ENCODE results near the gene UBE2D4. TPM values are rescaled to one million over a fixed set of nuclear protein-coding genes. Genes with fewer than 3 reads are reported as not detected.

UBE2D4 gene
- total and polyA plus RNA-seq, 2 donors (not counting 1 experiment from before 2014, with no cell fraction given), result 5.8 to 9.4 TPM

DNA sequence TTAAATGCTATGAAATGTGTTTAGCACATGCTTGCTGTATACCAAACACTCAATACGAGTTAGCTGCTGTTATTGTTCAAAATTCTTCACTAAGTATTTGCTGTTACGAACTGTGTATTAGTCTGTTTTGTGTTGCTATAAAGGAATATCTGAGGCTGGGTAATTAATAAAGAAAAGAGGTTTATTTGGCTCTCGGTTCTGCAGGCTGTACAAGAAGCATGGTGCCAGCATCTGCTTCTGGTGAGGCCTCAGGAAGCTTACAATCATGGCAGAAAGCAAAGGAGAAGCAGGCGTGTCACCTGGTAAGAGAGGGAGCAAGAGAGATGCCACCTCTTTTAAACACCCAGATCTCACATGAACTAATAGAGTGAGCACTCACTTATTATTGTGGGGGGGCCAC, 1.6 kb downstream of the UBE2D4 start:
- 100% methylated on average over 2 of the region's 4 CpGs for WGBS (ENCODE audit: insufficient coverage)
- no peaks in the 10 kb centered on the region for H4K20me1 ChIP-seq (ENCODE audit: control insufficient read depth, insufficient read depth, low read length, poor library complexity, severe bottlenecking)
- H3K4me2 ChIP-seq (replicated peaks; ENCODE audit: low read depth, low read length, poor library complexity, severe bottlenecking), result no peak overlapping the region
- H3K9me3 ChIP-seq (ENCODE audit: control extremely low read depth in 1 of 3, control insufficient read depth in 2 of 3, insufficient read depth in 1 of 3, low read length in 2 of 3), result no peaks in the 10 kb centered on the region
- no peak overlapping the region for H3K27ac Mint-ChIP-seq
- H3K4me1 ChIP-seq (ENCODE audit: control insufficient read depth in 2 of 2, insufficient read depth in 2 of 2, low read length in 2 of 2), result peaks cover 8 to 21% of the 10 kb centered on the region in 2 donors
- TF ChIP-seq EZH2 (IDR thresholded peaks at IDR 0.05; ENCODE audit: borderline replicate concordance, insufficient read depth, low read depth, low read length, poor library complexity, severe bottlenecking), result no peak
- TF ChIP-seq CTCF (IDR thresholded peaks at IDR 0.05), result no peak
- peak overlapping the region; percentile 54 for H3K4me3 Mint-ChIP-seq
- peaks cover 18% of the 10 kb centered on the region for H3K4me1 Mint-ChIP-seq
- peaks cover 0 to 3% of the 10 kb centered on the region in 2 experiments for H3K36me3 ChIP-seq (replicated peaks in 1 of 2; ENCODE audit: control extremely low read depth in 1 of 2, control insufficient read depth in 1 of 2, extremely low read depth in 1 of 2, insufficient read depth in 2 of 2, low read length in 1 of 2)
- H3K27me3 ChIP-seq (replicated peaks in 1 of 4; ENCODE audit: control extremely low read depth in 1 of 4, control insufficient read depth in 3 of 4, insufficient read depth in 4 of 4, low read length in 3 of 4), result no peaks in the 10 kb centered on the region
- CTCF ChIA-PET, result no interaction called here
- no peak overlapping the region for H3K27ac ChIP-seq (ENCODE audit: low read length in 2 of 2)
- no peaks in the 10 kb centered on the region for H3K9me3 Mint-ChIP-seq (ENCODE audit: insufficient read depth)
- H3K27me3 Mint-ChIP-seq, result no peaks in the 10 kb centered on the region
- intact Hi-C loops (cut with micrococcal nuclease), result loop anchor here (2.0 to 5.0 kb wide), 4 partner anchors 341 to 1183 kb away; partner anchors contain the start of genes PPIA, PURB and TBRG4
- no peak overlapping the region for H3K4me3 ChIP-seq (ENCODE audit: control extremely low read depth in 1 of 5, extremely low read depth in 1 of 5, insufficient read depth in 1 of 5, low read depth in 2 of 5, low read length in 4 of 5)
- H3K9ac ChIP-seq (ENCODE audit: low read length), result no peak overlapping the region
- POLR2A ChIA-PET, result no interaction called here
- no peak overlapping the region for H2AFZ ChIP-seq (ENCODE audit: insufficient read depth, low read depth, low read length, poor library complexity, severe bottlenecking)
- H3K79me2 ChIP-seq (ENCODE audit: control insufficient read depth, insufficient read depth, low read length), result peaks cover 54% of the 10 kb centered on the region
- ATAC-seq (ENCODE audit: low read depth) (no peak), DNase-seq (no peak)

DNA sequence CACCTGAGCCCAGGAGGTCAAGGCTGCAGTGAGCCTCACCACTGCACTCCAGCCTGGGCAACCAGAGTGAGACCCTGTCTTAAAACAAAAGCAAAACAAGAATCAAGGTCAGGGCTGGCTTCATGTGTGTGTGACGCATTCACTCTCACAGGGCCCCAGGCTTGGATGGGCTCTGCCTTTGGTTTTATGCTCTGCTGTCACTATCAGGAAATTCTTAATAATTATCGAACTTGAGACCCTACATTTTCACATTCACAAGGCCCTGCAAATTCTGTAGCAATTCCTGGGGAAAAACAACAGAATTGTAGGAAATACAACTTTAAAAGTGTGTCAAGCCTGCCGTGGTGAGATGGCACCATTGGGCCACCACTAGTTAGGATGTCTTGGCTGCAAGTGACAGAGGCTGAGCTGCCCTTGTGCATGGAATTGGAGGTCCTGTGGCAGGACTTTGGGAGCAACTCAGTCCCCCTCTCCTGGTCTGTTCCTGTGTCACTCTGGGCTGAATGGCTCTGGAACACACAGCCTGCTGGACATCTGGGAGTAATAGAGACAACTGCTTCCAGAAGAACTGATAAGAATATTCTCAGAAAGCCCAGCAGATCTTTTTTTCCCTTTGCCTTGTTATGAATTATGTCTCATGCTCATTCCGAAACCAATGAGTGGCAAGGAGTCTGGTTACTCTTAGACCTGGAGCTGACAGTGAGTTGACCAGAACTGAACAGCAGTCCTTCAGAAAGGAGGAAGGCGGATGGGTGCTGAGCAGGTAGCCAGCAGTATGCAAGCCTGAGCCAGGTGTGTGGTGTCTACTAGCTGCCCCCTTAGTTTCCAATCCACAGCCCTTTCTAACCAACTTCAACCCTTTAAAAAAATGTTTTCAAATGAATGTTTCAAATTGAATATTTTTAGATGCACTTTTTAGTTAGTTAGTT, 3.6 kb downstream of the UBE2D4 start:
- no peak for DNase-seq
- peaks cover 8 to 21% of the 10 kb centered on the region in 2 donors for H3K4me1 ChIP-seq (ENCODE audit: control insufficient read depth in 2 of 2, insufficient read depth in 2 of 2, low read length in 2 of 2)
- H2AFZ ChIP-seq (ENCODE audit: insufficient read depth, low read depth, low read length, poor library complexity, severe bottlenecking), result no peak overlapping the region
- H3K36me3 ChIP-seq (replicated peaks in 1 of 2; ENCODE audit: control extremely low read depth in 1 of 2, control insufficient read depth in 1 of 2, extremely low read depth in 1 of 2, insufficient read depth in 2 of 2, low read length in 1 of 2), result no peaks in the 10 kb centered on the region
- ATAC-seq (ENCODE audit: low read depth), result no peak
- TF ChIP-seq EZH2 (IDR thresholded peaks at IDR 0.05; ENCODE audit: borderline replicate concordance, insufficient read depth, low read depth, low read length, poor library complexity, severe bottlenecking) (no peak), CTCF (IDR thresholded peaks at IDR 0.05) (no peak)
- no peak overlapping the region for H3K4me3 ChIP-seq (ENCODE audit: control extremely low read depth in 1 of 5, extremely low read depth in 1 of 5, insufficient read depth in 1 of 5, low read depth in 2 of 5, low read length in 4 of 5)
- WGBS (ENCODE audit: insufficient coverage), result 88% methylated on average over 3 of the region's 5 CpGs
- H3K27me3 ChIP-seq (replicated peaks in 1 of 4; ENCODE audit: control extremely low read depth in 1 of 4, control insufficient read depth in 3 of 4, insufficient read depth in 4 of 4, low read length in 3 of 4), result no peaks in the 10 kb centered on the region
- no peaks in the 10 kb centered on the region for H4K20me1 ChIP-seq (ENCODE audit: control insufficient read depth, insufficient read depth, low read length, poor library complexity, severe bottlenecking)
- Mint-ChIP-seq H3K4me3 (no peak overlapping the region), H3K9me3 (ENCODE audit: insufficient read depth) (no peaks in the 10 kb centered on the region), H3K27ac (no peak overlapping the region), H3K4me1 (peaks cover 14% of the 10 kb centered on the region), H3K27me3 (no peaks in the 10 kb centered on the region)
- no peak overlapping the region for H3K27ac ChIP-seq (ENCODE audit: low read length in 2 of 2)
- intact Hi-C loops (cut with micrococcal nuclease), result loop anchor here (5.0 kb wide), 2 partner anchors 342 to 868 kb away; partner anchors contain the start of gene PPIA
- POLR2A ChIA-PET, result no interaction called here
- CTCF ChIA-PET, result no interaction called here
- H3K9me3 ChIP-seq (ENCODE audit: control extremely low read depth in 1 of 3, control insufficient read depth in 2 of 3, insufficient read depth in 1 of 3, low read length in 2 of 3), result no peaks in the 10 kb centered on the region
- H3K4me2 ChIP-seq (replicated peaks; ENCODE audit: low read depth, low read length, poor library complexity, severe bottlenecking), result no peak overlapping the region
- peaks cover 44% of the 10 kb centered on the region for H3K79me2 ChIP-seq (ENCODE audit: control insufficient read depth, insufficient read depth, low read length)
- no peak overlapping the region for H3K9ac ChIP-seq (ENCODE audit: low read length)

Measured in B cell (primary cell).